ENCODE measurements around the gene C4orf50.

C4orf50 gene

DNA sequence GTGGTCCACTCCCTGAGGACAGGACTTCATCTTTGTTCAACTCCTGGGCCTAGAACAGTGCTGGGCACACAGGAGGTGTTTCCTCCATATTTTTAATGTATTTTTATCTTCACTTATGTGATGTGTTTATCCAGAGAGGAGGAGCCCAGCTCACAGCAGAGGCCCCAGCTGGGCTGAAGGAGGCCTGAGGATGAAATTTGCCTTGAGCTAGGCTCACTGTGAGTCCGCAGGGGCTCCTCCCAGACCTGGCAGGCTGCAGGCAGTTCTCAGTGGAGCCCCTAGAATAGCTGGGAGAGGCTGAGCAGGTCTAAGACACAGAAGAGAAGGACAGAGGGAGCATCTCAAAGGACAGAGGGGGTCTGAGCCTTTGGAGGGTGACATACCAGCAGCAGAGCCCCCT, 26.8 kb downstream of the C4orf50 start:
- no peak for DNase-seq

- no peak for DNase-seq
Observed at GRCh38 chr4:5990446-5991160, 27.6 kb downstream of the C4orf50 start.

DNA sequence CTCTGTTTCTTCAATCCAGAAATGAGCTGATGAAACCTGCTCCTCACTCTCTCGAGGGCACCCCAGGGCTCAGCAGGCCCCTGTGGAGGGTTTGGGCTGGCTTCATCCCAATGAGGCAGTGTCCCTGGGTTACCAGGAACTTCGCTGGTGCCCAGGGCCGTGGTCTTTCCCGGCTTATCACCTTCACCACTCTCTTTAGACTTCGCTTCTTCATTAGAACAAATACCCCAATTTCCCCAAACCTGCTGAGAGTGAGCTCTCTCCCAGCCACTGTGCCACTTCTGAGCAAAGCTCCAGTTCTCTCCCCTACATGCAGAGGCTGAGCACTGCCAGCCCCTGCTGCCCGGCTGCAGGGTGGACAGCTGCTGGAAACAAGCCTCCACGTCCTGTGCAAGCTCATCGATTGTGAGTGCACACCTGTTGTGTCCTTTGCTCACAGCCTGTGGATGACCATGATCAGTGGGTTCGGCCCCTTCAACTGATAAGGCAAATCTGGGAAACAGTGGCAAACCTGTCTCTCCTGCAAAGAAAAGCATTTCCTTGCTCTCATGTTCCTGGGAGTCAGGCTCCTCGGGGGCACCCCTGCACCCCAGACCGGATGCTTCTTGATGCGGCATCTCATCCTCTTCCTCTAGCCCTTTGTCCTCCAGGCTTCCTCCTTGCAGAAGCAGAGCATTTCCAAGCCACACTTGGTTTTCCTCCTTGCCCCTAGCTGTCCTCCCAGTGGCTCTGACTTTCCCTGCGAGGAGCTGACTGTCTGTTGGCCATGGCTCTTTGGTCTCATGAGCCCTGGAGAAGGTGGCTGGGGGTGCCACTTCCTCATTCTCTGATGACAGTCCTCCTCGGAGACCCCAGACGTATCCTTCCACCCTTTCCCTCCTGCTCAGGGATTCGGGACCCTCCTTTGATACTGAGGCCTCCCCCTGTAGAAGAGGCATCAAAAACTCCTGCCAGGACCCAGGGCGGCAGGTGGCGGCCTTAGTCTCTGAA, 28.7 kb downstream of the C4orf50 start:
- no peak for DNase-seq

- DNase-seq = no peak
Observed at GRCh38 chr4:5988086-5988845, 30.0 kb downstream of the C4orf50 start.

- DNase-seq = no peak
Observed at GRCh38 chr4:5984843-5985242, 33.4 kb downstream of the C4orf50 start.

GRCh38 chr4:5982156-5982973, 35.9 kb downstream of the C4orf50 start:
- DNase-seq = no peak

DNA sequence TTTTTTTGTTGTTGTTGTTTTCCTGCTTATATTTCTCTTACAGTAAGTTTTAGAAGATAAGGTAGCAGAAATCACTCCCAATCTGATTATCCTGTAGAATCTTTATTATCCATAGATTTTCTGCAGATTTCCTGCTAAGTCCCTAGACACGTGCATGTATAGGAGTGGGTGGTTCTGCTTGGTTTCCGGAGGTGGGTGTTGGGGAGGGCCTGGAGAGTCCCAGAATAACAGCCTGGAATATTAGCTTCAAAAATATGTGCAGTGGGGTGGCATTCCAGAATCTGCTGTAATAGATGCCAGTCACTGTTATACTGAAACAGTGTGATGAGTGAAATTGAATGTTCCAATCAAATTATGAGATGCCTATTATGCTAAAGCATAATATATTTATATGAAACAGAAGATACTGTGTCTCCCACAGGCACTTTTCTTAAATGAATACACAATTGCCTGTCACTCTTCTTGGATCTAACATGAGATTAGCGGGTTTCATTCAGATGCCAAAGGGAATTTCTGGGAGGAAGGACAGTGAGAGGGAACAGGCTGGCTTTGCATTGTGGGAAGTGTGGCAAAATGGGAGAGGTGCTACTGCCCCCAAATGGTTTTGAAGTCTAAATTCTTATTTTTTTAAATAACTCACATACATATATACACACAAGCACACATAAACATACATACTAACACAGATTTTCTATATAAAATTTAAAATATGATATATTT, 37.6 kb downstream of the C4orf50 start:
- DNase-seq = no peak

DNA sequence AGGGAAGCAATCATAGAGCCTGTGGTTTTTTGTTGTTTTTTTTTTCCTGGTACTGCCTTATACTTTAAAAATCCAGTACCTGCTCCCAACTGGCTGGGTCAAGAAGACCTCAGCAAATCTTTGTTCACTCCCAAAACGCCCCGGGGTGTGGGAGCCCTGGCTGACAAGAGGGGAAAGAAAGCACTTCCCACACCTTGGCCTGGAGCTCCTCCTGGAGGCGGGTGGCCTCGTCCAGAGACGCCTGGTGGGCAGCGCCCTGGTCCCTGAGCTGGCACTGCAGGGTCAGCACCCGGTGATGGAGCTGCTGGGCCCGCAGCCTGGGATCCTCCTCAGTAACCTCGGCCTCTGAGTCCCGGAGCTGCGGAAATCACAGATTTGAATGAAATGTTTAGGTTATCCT, 38.2 kb downstream of the C4orf50 start:
- peak; percentile 59 to 62 for DNase-seq

DNA sequence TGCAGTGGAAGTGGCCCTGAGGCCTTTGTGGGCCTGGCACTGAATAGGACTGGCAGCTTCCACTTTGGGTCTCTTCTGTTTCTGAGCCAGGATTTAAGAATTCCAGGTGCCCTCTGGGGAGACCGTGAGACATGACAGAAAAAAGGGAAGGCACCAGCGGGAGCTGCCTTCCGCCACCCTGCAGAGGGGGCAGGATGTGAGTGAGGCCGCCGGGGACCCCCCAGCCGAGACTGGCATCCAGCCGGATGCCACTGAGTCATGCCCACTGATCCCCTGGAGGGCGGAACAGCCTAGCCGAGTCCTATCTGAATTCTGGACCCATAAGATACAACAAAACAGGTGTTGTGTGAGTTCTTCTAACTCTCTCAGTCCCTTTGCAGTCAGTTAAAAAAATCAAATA, 41.3 kb downstream of the C4orf50 start:
- no peak for DNase-seq

DNA sequence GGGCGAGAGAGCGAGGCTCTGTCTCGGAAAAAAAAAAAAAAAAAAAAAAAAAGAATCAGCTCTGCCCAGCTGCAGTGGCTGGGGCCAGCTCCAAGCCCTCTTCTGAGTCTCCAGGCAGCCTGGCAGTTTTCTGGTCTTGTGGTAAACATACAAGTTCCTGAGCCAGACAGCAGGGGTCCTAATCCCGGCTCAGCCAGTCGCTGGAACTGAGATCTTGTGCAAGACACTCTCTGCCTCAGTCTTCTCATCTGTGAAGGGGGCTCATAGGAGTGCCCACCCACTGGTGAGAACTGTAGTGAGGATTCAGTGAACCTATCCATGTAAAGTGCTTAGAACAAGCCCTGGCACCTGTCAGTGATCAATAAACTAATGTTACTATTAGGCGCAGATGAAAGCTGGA, 41.8 kb downstream of the C4orf50 start:
- no peak for DNase-seq

- no peak for DNase-seq
Observed at GRCh38 chr4:5974321-5974720, 43.9 kb downstream of the C4orf50 start.

DNA sequence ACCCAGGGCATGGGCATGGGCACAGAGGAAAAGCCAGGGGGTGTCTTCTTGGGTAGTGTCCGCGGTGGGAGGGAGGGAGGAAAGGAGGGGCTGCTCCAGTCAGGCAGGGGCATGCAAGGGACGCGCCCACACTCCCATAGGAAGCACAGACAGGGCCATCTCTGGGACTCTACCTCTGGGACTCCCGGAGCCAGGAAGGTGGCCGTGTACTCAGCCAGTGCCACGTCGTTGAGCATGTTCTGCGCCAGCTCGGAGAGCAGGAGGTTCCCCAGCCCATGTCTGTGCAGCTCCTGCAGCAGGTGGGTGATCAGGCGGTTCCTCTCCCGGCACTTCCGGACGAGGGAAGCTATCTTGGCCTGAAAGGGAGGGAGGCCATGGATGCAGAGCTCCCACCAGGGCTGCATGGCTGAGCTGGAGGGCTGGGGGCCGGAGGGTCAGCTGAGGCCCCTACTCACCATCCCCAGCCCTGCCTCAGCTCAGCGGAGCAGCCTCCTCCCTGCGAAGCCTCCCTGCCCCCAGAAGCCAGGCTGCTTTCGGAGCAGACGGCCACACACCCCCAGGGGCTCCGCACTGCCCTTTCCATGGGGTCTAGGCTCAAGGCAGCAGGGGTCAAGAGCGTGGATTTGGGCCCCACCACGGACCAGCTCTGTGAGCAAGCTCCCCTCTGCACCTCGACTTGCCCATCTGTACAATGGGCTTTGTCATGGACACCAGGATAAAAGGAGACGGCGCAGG, 44.6 kb downstream of the C4orf50 start:
- no peak for DNase-seq

- DNase-seq = no peak
Observed at GRCh38 chr4:5973033-5973432, 45.2 kb downstream of the C4orf50 start.

DNA sequence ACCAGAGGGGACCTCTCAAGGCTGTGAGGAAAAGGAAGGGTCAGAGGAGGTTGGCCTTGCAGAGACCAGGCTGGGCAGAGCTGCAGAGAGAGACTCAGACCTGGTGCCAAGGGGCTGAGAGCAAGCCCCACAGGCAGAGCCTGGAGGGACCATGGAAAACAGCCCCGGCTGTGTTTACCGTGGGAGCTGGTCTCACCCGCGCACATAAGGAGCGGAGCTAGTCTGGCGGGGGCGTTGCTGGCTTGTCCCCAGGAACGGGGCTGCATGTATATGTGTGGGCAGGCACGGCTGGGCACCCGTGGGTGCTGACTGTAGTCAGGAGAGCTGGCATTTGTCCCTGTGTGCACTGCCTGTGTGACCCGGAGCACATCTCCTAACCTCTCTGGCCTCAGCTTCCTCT, 45.7 kb downstream of the C4orf50 start:
- DNase-seq = no peak

- DNase-seq = no peak
Observed at GRCh38 chr4:5971078-5971450, 47.2 kb downstream of the C4orf50 start.

- no peak for DNase-seq
Observed at GRCh38 chr4:5970381-5971077, 47.7 kb downstream of the C4orf50 start.

DNA sequence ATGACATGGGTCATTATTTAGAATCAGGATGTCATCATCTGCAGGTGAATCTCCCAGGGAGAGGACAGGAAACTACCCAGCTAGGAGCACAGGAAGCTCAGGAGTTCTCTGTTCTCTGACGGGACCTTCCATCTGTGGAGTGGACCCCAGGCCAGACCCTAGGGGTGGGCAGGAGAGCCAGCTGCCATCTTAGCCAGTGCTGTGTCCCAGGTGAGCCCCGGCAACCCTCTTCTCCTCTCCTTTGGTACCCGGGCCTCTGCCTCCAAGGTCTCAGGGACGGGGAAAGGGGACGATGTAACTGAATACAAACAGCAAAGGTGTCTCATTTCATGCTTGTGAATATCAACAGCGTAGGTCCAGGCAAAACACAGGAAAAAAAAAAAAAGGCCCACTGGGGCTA, 48.5 kb downstream of the C4orf50 start:
- DNase-seq = no peak

DNA sequence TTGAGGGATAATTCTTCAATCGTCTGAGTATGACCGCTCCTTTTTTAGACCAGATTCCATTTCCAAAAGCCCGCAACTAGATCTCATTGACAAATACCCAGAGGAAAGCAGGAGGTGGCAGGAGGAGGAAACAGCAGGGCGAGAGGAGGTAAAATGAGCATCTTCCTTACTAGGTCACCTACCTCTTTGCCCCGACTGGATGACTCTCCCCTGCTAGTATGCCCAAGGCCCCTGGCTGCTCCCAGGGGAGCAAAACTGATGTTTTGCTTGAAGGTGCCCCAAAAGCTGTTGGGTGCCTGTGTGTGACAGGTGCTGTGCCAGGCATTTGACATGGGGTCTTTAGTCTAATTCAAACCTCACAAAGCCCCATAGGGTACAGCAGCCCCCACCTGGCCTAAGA, 48.9 kb downstream of the C4orf50 start:
- no peak for DNase-seq

- DNase-seq = no peak
Observed at GRCh38 chr4:5968246-5968645, 50.0 kb downstream of the C4orf50 start.

DNA sequence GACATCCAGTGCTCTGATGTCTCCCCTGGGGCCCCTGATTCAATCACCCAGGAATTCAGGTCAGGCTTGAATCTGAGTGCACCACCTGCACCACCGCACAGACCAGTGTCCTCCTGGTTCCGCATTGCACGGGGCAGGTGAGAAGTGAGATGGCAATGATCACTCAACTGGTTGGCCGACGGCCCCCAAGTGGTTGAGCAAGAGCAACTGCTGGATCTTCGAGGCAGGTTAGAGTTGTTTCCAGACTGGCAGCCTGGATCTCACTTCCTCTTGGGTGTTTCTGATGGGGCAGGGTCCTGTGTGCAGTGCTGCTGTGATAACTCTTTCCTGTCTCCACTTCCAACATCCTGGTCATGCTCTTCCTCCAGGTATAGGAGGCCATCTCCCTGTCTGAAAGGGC, 50.4 kb downstream of the C4orf50 start:
- DNase-seq = no peak
